Activated CD8-positive, alpha-beta memory T cell treated with anti-CD3 and anti-CD28 coated beads for 36 hours (primary cell): ENCODE measurements around the gene GJC3. TPM values are rescaled to one million over a fixed set of nuclear protein-coding genes. Genes with fewer than 3 reads are reported as not detected.
"Not testable (repeated sequence)": the region's sequence is repeated elsewhere in the genome, so short reads cannot be mapped to it uniquely, and the experiment has no call there.

Experiments
- CTCF ChIA-PET: fragments of 350-600 bp; sonication (Branson Sonifier 250); formaldehyde crosslinking; loops from one replicate; lab custom pipeline; 2021; ENCODE audit warnings: antibody characterized with exemption; lab: Charles Lee
- POLR2A ChIA-PET: fragments of 350-600 bp; sonication (Branson Sonifier 250); formaldehyde crosslinking; loops from one replicate; lab custom pipeline; 2021; ENCODE audit warnings: antibody characterized with exemption; lab: Charles Lee
- total RNA-seq, 2 experiments: library from RNA; stranded (reverse); gene quantifications; one replicate each; pipeline ENCODE4 v1.2.3, GENCODE V29; 2021

Gene GJC3
- under 1 TPM; 0.32 to 0.59 TPM for total RNA-seq

GRCh38 chr7:99928994-99929729 lies at the start of gene GJC3:
GJC3 (minus strand) TSS chr7:99929620; CDS start chr7:99929620, 0 bp downstream.
- CTCF ChIA-PET: interaction anchor here (0.7 to 0.9 kb wide), 2 partner anchors 10 to 61 kb away, joined by 3 read pairs; partner anchors contain the start of gene TRIM4
- POLR2A ChIA-PET: interaction anchor here (1.3 kb wide), 1 partner anchor 10 kb away, joined by 5 read pairs; the partner anchor contains the start of gene TRIM4

GRCh38 chr7:99976626-99977025 lies 47.2 kb upstream of the GJC3 start:
- ChIA-PET POLR2A (no interaction called here), CTCF (no interaction called here)

GRCh38 chr7:99975782-99976521 lies 46.5 kb upstream of the GJC3 start, which contains the start of gene AZGP1:
AZGP1 (minus strand) TSS chr7:99976031; CDS start chr7:99976020, 11 bp downstream.
- CTCF ChIA-PET: no interaction called here
- POLR2A ChIA-PET: no interaction called here

DNA sequence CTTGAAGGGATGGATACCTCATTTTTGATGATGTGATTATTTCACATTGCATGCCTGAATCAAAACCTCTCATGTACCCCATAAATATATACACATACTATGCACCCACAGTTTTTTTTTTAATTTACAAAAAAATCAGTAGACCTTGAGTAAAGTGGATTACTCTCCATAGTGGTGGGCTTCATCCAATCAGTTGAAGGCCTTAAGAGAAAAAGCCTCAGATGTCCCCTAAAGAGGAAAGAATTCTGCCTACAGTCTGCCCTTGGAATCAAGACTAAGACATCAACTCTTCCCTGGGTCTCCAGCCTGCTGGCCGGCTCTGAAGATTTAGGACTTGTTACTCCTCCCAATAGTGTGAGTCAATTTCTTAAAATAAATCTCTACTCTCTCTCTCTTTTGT lies 45.3 kb upstream of the GJC3 start:
- ChIA-PET CTCF (interaction anchor here (0.7 kb wide), 1 partner anchor 15 kb away, joined by 3 read pairs; no protein-coding TSS in a partner anchor), POLR2A (no interaction called here)

DNA sequence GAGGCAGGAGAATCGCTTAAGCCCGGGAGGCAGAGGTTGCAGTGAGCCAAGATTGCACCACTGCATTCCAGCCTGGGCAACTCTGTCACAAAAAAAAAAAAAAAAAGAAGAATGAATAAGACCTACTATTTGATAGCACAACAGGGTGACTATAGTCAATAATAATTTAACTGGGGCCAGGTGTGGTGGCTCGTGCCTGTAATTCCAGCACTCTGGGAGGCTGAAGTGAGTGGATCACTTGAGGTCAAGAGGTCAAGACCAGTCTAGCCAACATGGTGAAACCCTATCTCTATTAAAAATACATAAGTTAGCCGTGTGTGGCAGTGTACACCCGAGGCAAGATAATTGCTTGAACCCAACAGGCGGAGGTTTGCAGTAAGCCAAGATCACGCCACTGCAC lies 44.4 kb upstream of the GJC3 start:
- CTCF ChIA-PET, POLR2A ChIA-PET: not testable (repeated sequence)

DNA sequence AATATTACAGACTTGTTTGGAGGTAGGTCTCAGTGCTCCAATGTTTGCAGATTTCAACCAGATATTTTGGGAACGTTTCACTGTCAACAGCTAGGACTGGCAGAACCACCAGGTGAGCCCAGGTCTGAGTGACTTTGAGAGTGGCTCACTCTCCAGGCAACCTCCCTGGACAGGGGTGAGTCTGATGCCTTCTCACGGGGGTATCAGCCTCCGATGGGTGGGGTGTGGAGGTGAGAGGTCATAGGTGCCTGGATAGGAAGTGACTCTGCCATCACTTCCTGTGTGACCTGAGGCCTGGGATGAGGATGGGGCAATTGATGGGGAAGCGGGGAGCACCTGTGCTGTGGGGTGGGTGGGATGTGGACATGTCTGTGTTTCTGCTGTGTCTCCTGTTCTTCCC lies 41.8 kb upstream of the GJC3 start:
- ChIA-PET POLR2A (no interaction called here), CTCF (interaction anchor here (0.8 kb wide), 1 partner anchor 19 kb away, joined by 3 read pairs; no protein-coding TSS in a partner anchor)

- ChIA-PET POLR2A (interaction anchor here (0.6 to 0.7 kb wide), 3 partner anchors 39 to 836 kb away, joined by 3 to 5 read pairs (median 4); no protein-coding TSS in a partner anchor), CTCF (interaction anchor here (0.7 to 1.2 kb wide), 2 partner anchors 22 to 728 kb away, joined by 3 read pairs; no protein-coding TSS in a partner anchor)
Measured at GRCh38 chr7:99969813-99970212, 40.4 kb upstream of the GJC3 start.

- ChIA-PET POLR2A (interaction anchor here (0.6 to 0.7 kb wide), 3 partner anchors 40 to 837 kb away, joined by 3 to 5 read pairs (median 4); no protein-coding TSS in a partner anchor), CTCF (interaction anchor here (1.2 kb wide), 1 partner anchor 22 kb away, joined by 3 read pairs; no protein-coding TSS in a partner anchor)
Measured at GRCh38 chr7:99969298-99969697, 39.9 kb upstream of the GJC3 start.

DNA sequence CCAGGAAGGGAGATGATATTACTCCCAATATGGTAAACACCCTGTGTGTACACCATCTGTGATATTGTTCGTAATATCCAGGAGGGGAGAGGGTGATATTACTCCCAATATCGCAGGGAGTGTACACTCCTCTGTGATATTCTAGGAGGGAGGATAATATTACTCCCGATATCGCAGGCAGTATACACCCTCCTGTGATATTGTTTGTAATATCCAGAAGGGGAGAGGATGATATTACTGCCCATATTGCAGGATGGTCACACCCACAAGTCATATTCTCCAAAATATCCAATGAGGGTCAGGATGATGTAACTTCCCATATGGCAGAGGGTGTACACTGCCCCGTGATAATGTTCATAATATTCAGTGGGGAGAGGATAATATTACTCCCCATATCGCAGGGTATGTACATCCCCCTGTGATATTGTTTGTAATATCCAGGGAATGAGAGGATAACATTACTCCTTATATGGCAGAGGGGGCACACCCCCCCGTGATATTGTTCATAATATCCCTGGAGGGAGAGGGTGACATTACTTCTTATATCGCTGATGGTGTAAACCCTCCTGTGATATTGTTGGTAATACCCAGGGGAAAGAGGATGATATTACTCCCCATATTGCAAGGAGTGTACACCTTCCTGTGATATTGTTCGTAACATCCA lies 29.3 kb upstream of the GJC3 start:
- ChIA-PET POLR2A (no interaction called here), CTCF (no interaction called here)

- POLR2A ChIA-PET: no interaction called here
- CTCF ChIA-PET: no interaction called here
Measured at GRCh38 chr7:99955247-99955646, 25.8 kb upstream of the GJC3 start.

- POLR2A ChIA-PET, CTCF ChIA-PET: not testable (repeated sequence)
Measured at GRCh38 chr7:99954643-99955042, 25.2 kb upstream of the GJC3 start.

DNA sequence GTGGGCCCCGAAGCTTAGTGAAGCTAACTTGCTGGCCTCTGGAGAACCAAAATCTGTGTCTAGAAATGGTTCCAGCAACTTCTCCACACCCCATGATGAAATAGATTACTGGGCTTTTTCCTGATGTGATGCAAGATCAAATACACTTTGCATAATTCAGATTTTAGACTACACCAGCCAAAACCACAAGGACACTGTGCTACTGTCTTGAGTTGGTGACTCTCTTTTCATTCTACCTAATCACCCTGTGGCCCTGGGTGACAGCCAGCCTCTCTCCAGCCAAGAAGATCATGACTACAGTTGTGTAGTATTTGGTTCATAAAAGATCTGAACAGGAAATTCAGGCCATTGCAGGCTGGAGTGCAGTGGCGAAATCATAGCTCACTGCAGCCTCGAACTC lies 24.2 kb upstream of the GJC3 start:
- CTCF ChIA-PET: no interaction called here
- POLR2A ChIA-PET: interaction anchor here (0.6 kb wide), 1 partner anchor 34 kb away, joined by 3 read pairs; no protein-coding TSS in a partner anchor

- POLR2A ChIA-PET, CTCF ChIA-PET: not testable (repeated sequence)
Measured at GRCh38 chr7:99952649-99953048, 23.2 kb upstream of the GJC3 start.

- CTCF ChIA-PET: not testable (repeated sequence)
Measured at GRCh38 chr7:99950819-99951218, 21.4 kb upstream of the GJC3 start.

GRCh38 chr7:99949645-99950228 lies 20.3 kb upstream of the GJC3 start:
- POLR2A ChIA-PET: interaction anchor here (0.6 kb wide), 1 partner anchor 70 kb away, joined by 3 read pairs; no protein-coding TSS in a partner anchor
- CTCF ChIA-PET: interaction anchor here (0.6 to 0.8 kb wide), 2 partner anchors 33 to 405 kb away, joined by 3 read pairs; no protein-coding TSS in a partner anchor

More at GRCh38 chr7:99950819-99951218, 21.4 kb upstream of the GJC3 start:
- POLR2A ChIA-PET: not testable (repeated sequence)

DNA sequence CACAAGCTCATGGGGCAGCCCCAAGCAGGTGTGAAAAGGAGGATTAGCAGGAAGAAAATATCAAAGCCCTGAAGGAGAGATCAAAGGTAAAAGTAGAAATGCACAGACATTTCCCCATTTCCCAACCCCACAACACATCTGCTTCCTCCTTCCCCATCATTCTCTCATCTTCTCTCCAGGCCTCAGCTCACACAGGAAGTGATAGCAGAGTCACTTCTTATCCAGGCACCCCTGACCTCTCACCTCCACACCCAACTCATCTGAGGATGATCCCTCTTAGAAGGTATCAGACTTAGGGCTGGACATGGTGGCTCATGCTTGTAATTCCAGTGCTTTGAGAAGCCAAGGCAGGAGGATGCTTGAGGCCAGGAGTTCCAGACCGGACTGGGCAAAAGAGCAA lies 18.2 kb upstream of the GJC3 start:
- CTCF ChIA-PET: no interaction called here
- POLR2A ChIA-PET: no interaction called here

- CTCF ChIA-PET: no interaction called here
- POLR2A ChIA-PET: no interaction called here
Measured at GRCh38 chr7:99944497-99945070, 15.2 kb upstream of the GJC3 start.

DNA sequence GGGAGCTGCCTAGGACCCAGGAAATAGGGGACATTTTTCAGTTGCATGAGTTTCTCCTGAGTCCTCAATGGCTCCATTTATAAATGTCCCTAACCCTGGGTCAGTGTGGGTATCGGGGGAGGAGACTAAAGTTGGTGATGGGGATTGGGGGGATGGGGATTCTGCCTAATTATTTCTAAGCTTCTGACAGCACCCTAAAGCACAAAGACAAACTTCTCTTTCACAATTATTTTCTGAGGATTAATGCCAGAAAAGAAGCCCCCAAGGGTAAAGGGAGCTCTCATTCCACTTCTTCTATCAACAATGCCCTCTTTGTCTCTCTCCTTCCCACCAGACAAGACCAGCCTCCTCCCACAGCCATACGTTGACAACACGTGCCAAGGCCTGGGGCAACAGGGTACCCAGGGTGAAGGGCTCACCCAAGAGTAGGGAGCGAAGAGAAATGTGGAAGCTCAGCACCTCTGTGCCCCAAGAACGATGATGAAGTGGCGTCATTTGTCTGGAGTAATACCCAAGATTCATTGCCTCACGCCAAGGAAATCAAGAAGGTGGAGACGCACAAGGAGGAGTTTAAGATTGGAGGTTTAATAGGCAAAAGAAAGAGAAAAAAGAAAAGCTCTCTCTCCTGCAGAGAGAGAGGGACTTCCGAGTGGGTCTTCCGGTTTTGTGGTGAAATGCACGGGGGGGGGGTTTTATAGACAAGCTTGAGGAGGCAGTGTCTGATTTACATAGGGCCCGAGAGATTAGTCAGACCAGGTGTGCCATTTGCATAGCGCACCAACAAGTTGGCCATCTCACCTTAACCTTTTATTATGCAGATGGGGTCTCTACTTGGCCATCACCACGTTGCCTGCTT lies 14.4 kb upstream of the GJC3 start:
- ChIA-PET CTCF (no interaction called here), POLR2A (no interaction called here)
